ENCODE measurements around the gene ANP32E. TPM values are rescaled to one million over a fixed set of nuclear protein-coding genes. Genes with fewer than 3 reads are reported as not detected.

Gene ANP32E
- total RNA-seq, 2 donors from 2014 or later: 59.2 to 78.1 TPM

DNA sequence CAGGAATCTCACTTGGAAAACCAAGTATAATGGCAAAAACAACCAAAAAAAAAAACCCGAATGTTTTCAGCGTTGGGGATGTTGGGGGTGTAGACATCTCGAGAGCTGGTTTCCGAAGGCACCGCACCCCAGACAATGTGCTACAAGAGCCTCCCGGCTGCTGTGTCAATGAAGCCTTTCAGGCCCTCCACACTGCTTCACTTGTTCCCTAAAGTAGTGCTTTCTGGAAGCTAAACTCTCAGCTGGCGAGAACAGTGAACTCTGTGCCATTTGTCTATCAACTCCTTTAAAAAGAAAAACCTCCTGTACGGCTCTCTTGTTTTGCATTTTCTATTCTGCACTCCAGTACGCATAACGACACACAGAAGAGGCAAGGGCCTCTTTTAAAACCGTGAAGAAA lies 53.7 kb downstream of the ANP32E start:
- no peak overlapping the region for H3K4me3 Mint-ChIP-seq
- H3K36me3 ChIP-seq (ENCODE audit: control insufficient read depth, insufficient read depth, low read length): no peaks in the 10 kb centered on the region
- no peaks in the 10 kb centered on the region for H3K27me3 ChIP-seq (ENCODE audit: control insufficient read depth, insufficient read depth, low read length, poor library complexity, severe bottlenecking)
- H3K4me1 Mint-ChIP-seq: no peaks in the 10 kb centered on the region
- no peaks in the 10 kb centered on the region for H3K9me3 Mint-ChIP-seq
- 80 to 90% methylated on average over 8 to 11 of the region's 11 CpGs for WGBS, 2 experiments (ENCODE audit: insufficient coverage in 1 of 2, insufficient read length in 1 of 2)
- no peak for TF ChIP-seq CTCF (conservative IDR thresholded peaks at IDR 0.05)
- no peaks in the 10 kb centered on the region for H3K36me3 Mint-ChIP-seq (ENCODE audit: low read depth)
- H3K27ac ChIP-seq (ENCODE audit: low read depth, low read length): peak overlapping the region; percentile 82
- no peak overlapping the region for H3K4me3 ChIP-seq (ENCODE audit: low read length)
- no peaks in the 10 kb centered on the region for H3K4me1 ChIP-seq (ENCODE audit: control insufficient read depth, insufficient read depth, low read length)
- no peak for DNase-seq
- no peaks in the 10 kb centered on the region for H3K9me3 ChIP-seq (ENCODE audit: control insufficient read depth, low read length)
- H3K9ac ChIP-seq (ENCODE audit: extremely low read depth, low read length, poor library complexity, severe bottlenecking): no peak overlapping the region
- H3K27me3 Mint-ChIP-seq (ENCODE audit: insufficient read depth): no peaks in the 10 kb centered on the region
- H3K27ac Mint-ChIP-seq: no peak overlapping the region

DNA sequence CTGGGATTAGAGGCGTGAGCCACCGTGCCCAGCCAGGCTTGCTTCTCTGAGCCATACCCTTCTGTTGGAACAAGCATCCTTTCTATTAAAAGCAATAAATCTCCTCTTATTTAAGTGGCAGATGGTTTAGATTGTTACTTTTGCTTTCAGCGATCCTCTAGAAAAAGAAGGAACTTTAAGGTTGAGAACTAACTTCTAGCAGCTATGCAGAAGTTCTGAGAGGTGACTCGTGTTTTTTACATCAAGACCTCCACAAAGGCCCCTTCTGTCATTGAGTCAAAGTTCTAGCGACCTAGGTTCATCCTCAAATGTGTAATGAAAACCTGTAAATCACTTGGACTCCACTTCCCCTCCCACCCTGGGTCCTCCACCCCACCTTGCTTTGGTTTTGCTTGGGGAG lies 55.4 kb downstream of the ANP32E start:
- Mint-ChIP-seq H3K4me3 (no peak overlapping the region), H3K27me3 (ENCODE audit: insufficient read depth) (no peaks in the 10 kb centered on the region), H3K4me1 (no peaks in the 10 kb centered on the region), H3K36me3 (ENCODE audit: low read depth) (no peaks in the 10 kb centered on the region), H3K27ac (no peak overlapping the region), H3K9me3 (no peaks in the 10 kb centered on the region)
- H3K27me3 ChIP-seq (ENCODE audit: control insufficient read depth, insufficient read depth, low read length, poor library complexity, severe bottlenecking): no peaks in the 10 kb centered on the region
- H3K36me3 ChIP-seq (ENCODE audit: control insufficient read depth, insufficient read depth, low read length): no peaks in the 10 kb centered on the region
- no peak for DNase-seq
- TF ChIP-seq CTCF (conservative IDR thresholded peaks at IDR 0.05): no peak
- H3K4me1 ChIP-seq (ENCODE audit: control insufficient read depth, insufficient read depth, low read length): no peaks in the 10 kb centered on the region
- 60 to 86% methylated on average over 1 to 5 of the region's 5 CpGs for WGBS, 2 experiments (ENCODE audit: insufficient coverage in 1 of 2, insufficient read length in 1 of 2)
- no peak overlapping the region for H3K9ac ChIP-seq (ENCODE audit: extremely low read depth, low read length, poor library complexity, severe bottlenecking)
- no peak overlapping the region for H3K27ac ChIP-seq (ENCODE audit: low read depth, low read length)
- no peak overlapping the region for H3K4me3 ChIP-seq (ENCODE audit: low read length)
- no peaks in the 10 kb centered on the region for H3K9me3 ChIP-seq (ENCODE audit: control insufficient read depth, low read length)

GRCh38 chr1:150179867-150180266 lies 56.0 kb downstream of the ANP32E start:
- WGBS, 2 experiments (ENCODE audit: insufficient coverage in 1 of 2, insufficient read length in 1 of 2): 91 to 95% methylated on average over 4 to 7 of the region's 7 CpGs
- no peaks in the 10 kb centered on the region for H3K27me3 ChIP-seq (ENCODE audit: control insufficient read depth, insufficient read depth, low read length, poor library complexity, severe bottlenecking)
- no peak for DNase-seq

More at GRCh38 chr1:150179867-150180266, 56.0 kb downstream of the ANP32E start:
- no peak for TF ChIP-seq CTCF (conservative IDR thresholded peaks at IDR 0.05)
- H3K27ac ChIP-seq (ENCODE audit: low read depth, low read length): no peak overlapping the region
- H3K4me3 ChIP-seq (ENCODE audit: low read length): no peak overlapping the region
- Mint-ChIP-seq H3K27ac (no peak overlapping the region), H3K4me3 (no peak overlapping the region), H3K9me3 (no peaks in the 10 kb centered on the region), H3K27me3 (ENCODE audit: insufficient read depth) (no peaks in the 10 kb centered on the region), H3K4me1 (no peaks in the 10 kb centered on the region), H3K36me3 (ENCODE audit: low read depth) (no peaks in the 10 kb centered on the region)
- no peaks in the 10 kb centered on the region for H3K36me3 ChIP-seq (ENCODE audit: control insufficient read depth, insufficient read depth, low read length)
- no peaks in the 10 kb centered on the region for H3K9me3 ChIP-seq (ENCODE audit: control insufficient read depth, low read length)
- H3K9ac ChIP-seq (ENCODE audit: extremely low read depth, low read length, poor library complexity, severe bottlenecking): no peak overlapping the region
- H3K4me1 ChIP-seq (ENCODE audit: control insufficient read depth, insufficient read depth, low read length): no peaks in the 10 kb centered on the region
